SK-N-SH (cell line): Measurements from ENCODE around the gene IL1R2. TPM values are rescaled to one million over a fixed set of nuclear protein-coding genes. Genes with fewer than 3 reads are reported as not detected.

Experiments used
- CTCF ChIA-PET: fragments of 300-600, 350-600 bp; formaldehyde crosslinking; extraction: SDS; loops from one replicate; lab custom pipeline; 2021; lab: Yijun Ruan, JAX
- POLR2A ChIA-PET: fragments of 350-600 bp; sonication (Branson Sonifier 250); formaldehyde crosslinking; extraction: SDS; loops from one replicate; lab custom pipeline; 2020; ENCODE audit warnings: antibody characterized with exemption, inconsistent platforms; lab: Yijun Ruan, JAX
- DNase-seq: peaks from one replicate; pipeline ENCODE4 v3.0.0; 2012
- H2AFZ ChIP-seq: fragments of 200-600 bp; sonication (generic); 2 replicates; pipeline ENCODE4 v1.8.1; 2016; ENCODE audit warnings: antibody characterized with exemption, mild to moderate bottlenecking, low read depth
- H3F3A ChIP-seq: fragments of 200-600 bp; sonication (generic); replicated peaks from 2 replicates; pipeline ENCODE3; 2016; ENCODE audit warnings: antibody characterized with exemption, mild to moderate bottlenecking; ENCODE audit not compliant: insufficient read depth
- H3K27ac ChIP-seq, 2 experiments: fragments of 200-500 bp in 1 of 2; fragments of 200-600 bp in 1 of 2; sonication (Bioruptor generic) in 1 of 2; sonication (generic), shearing (Covaris generic) in 1 of 2; 2 replicates each; pipeline versions ENCODE4 v1.5.1 to v1.6.1; 2014 to 2016; ENCODE audit warnings: low read depth in 2 of 2, inconsistent platforms in 1 of 2, low read length in 1 of 2, mild to moderate bottlenecking in 1 of 2, mixed read lengths in 1 of 2
- H3K27me3 ChIP-seq: fragments of 200-600 bp; sonication (generic), shearing (Covaris generic); 2 replicates; pipeline ENCODE4 v1.6.1; 2016; ENCODE audit warnings: mixed run types; ENCODE audit not compliant: insufficient read depth
- H3K36me3 ChIP-seq, 2 experiments: fragments of 200-500 bp in 1 of 2; fragments of 200-600 bp in 1 of 2; sonication (Bioruptor generic) in 1 of 2; sonication (generic) in 1 of 2; replicated peaks in 1 of 2; 2 replicates each; pipeline versions ENCODE3 to v1.5.1; 2014 to 2016; ENCODE audit warnings: low read length in 1 of 2, mild to moderate bottlenecking in 1 of 2; ENCODE audit not compliant: insufficient read depth in 2 of 2, control insufficient read depth in 1 of 2
- H3K4me1 ChIP-seq, 2 experiments: fragments of 200-500 bp in 1 of 2; fragments of 200-600 bp in 1 of 2; sonication (Bioruptor generic) in 1 of 2; sonication (generic), shearing (Covaris generic) in 1 of 2; 2 replicates each; pipeline versions ENCODE4 v1.5.1 to v1.6.1; 2014 to 2016; ENCODE audit warnings: low read depth in 1 of 2, low read length in 1 of 2, mixed run types in 1 of 2; ENCODE audit not compliant: insufficient read depth in 2 of 2, control insufficient read depth in 1 of 2
- H3K4me2 ChIP-seq: fragments of 200-600 bp; sonication (generic), shearing (Covaris generic); 2 replicates; pipeline ENCODE4 v1.6.1; 2017; ENCODE audit warnings: mixed run types
- H3K4me3 ChIP-seq, 2 experiments: fragments of 200-500 bp in 1 of 2; fragments of 200-600 bp in 1 of 2; sonication (Bioruptor generic) in 1 of 2; sonication (generic), shearing (Covaris generic) in 1 of 2; 2 replicates each; pipeline versions ENCODE4 v1.5.1 to v1.8.1; 2014 to 2016; ENCODE audit warnings: low read depth in 2 of 2, inconsistent platforms in 1 of 2, low read length in 1 of 2, mild to moderate bottlenecking in 1 of 2, mixed read lengths in 1 of 2, moderate library complexity in 1 of 2
- H3K79me2 ChIP-seq: fragments of 200-600 bp; sonication (generic); 2 replicates; pipeline ENCODE4 v1.8.1; 2017; ENCODE audit warnings: mild to moderate bottlenecking; ENCODE audit not compliant: insufficient read depth
- H3K9ac ChIP-seq: fragments of 200-600 bp; sonication (generic); 2 replicates; pipeline ENCODE4 v1.6.1; 2017; ENCODE audit warnings: mixed run types
- H3K9me2 ChIP-seq: fragments of 200-600 bp; sonication (generic); 2 replicates; pipeline ENCODE4 v1.6.1; 2017; ENCODE audit warnings: mixed run types
- H3K9me3 ChIP-seq: fragments of 200-600 bp; sonication (generic); 2 replicates; pipeline ENCODE4 v1.6.1; 2017; ENCODE audit warnings: mixed run types, mild to moderate bottlenecking, moderate library complexity
- H4K20me1 ChIP-seq: fragments of 200-600 bp; sonication (generic); 2 replicates; pipeline ENCODE4 v1.6.1; 2017; ENCODE audit warnings: mild to moderate bottlenecking, mixed run types; ENCODE audit not compliant: insufficient read depth
- EZH2phosphoT487 ChIP-seq: fragments of 200-600 bp; sonication (generic); IDR thresholded peaks from 2 replicates; pipeline ENCODE4 v1.6.1; 2017; ENCODE audit warnings: low read depth, mixed run types, mild to moderate bottlenecking, antibody characterized with exemption, moderate library complexity, borderline replicate concordance
- FOXM1 ChIP-seq: IDR thresholded peaks from 2 replicates; pipeline ENCODE4 v1.4.0; 2012; ENCODE audit warnings: low read depth, mild to moderate bottlenecking
- MXI1 ChIP-seq: IDR thresholded peaks from 2 replicates; pipeline ENCODE4 v1.6.1; 2012; ENCODE audit warnings: mild to moderate bottlenecking, low read depth, low read length, improper control_type of control experiment
- NRF1 ChIP-seq: IDR thresholded peaks from 2 replicates; pipeline ENCODE4 v1.6.1; 2012; ENCODE audit warnings: low read depth, mild to moderate bottlenecking, low read length
- RAD21 ChIP-seq: IDR thresholded peaks from 2 replicates; pipeline ENCODE4 v1.6.1; 2012; ENCODE audit warnings: mild to moderate bottlenecking, low read length
- TEAD4 ChIP-seq: IDR thresholded peaks from 2 replicates; pipeline ENCODE4 v1.4.0; 2012; ENCODE audit warnings: mild to moderate bottlenecking, borderline replicate concordance; ENCODE audit not compliant: insufficient read depth
- YY1 ChIP-seq: IDR thresholded peaks from 2 replicates; pipeline ENCODE4 v1.4.0; 2012; ENCODE audit warnings: low read depth, mild to moderate bottlenecking
- WGBS: methylation state at CpG from one replicate; pipeline ENCODE4 v1.1.6; 2017; ENCODE audit warnings: low lambda C conversion rate; 5-methylcytosine and 5-hydroxymethylcytosine counted together
- polyA plus RNA-seq, 3 experiments: library from polyadenylated mRNA; depleted of rRNA; stranded (reverse); fragments of >200 nt; gene quantifications; 2 replicates each; pipeline ENCODE4 v1.2.3, GENCODE V29; 2012
- TF ChIP-seq, protein P1 (sequence below): IDR thresholded peaks from 2 replicates; pipeline ENCODE4; 2012
- TF ChIP-seq, protein P2 (sequence below): IDR thresholded peaks from 2 replicates; pipeline ENCODE4 v1.6.1; 2012; ENCODE audit warnings: mild to moderate bottlenecking, low read depth, low read length, moderate library complexity

Gene IL1R2
- polyA plus RNA-seq, 1 of the 3 experiments (the other 2 are of a cell fraction), result 0.16 TPM

DNA sequence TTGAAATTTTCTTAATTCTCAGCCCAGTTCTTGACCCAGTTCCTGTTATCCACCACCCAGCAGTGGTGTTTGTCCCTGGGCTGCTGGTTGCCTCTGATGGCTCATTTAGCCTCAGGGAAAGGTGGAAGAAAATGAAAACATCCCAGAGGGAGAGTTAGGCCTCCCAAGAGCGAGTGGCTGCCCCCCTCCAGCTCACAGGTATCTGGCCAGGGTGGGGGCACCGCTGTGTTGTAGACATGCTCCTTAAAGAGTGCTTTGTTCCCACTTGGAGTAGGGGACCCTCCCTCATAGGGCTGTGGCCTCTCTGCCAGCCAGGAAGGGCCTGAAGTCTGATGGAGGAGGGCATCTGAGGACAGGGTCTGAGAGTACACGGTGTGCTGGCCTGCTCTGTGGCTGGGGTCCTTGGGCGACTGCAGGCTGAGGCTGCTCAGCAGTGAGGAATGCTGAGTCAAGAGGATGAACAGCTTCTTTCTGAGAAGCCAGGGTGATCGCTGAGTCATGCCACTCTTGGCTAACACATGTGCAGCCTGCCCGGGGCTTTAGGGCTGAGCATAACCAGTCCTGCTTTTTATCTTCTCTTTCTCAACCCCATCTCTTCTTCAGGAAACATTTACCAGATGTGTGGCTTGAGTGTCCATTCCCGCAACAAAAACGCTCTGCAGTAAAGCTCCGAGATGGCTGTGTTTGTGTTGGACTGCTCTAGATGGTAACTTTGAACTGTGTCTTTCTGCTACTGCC is 72.3 kb downstream of the IL1R2 start (continued):
- TF ChIP-seq, protein P1, sequence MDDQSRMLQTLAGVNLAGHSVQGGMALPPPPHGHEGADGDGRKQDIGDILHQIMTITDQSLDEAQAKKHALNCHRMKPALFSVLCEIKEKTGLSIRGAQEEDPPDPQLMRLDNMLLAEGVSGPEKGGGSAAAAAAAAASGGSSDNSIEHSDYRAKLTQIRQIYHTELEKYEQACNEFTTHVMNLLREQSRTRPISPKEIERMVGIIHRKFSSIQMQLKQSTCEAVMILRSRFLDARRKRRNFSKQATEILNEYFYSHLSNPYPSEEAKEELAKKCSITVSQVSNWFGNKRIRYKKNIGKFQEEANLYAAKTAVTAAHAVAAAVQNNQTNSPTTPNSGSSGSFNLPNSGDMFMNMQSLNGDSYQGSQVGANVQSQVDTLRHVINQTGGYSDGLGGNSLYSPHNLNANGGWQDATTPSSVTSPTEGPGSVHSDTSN, result peak; percentile 93
- peak; percentile 82 for TF ChIP-seq TEAD4
- TF ChIP-seq, all 33 proteins: peak for 20

DNA sequence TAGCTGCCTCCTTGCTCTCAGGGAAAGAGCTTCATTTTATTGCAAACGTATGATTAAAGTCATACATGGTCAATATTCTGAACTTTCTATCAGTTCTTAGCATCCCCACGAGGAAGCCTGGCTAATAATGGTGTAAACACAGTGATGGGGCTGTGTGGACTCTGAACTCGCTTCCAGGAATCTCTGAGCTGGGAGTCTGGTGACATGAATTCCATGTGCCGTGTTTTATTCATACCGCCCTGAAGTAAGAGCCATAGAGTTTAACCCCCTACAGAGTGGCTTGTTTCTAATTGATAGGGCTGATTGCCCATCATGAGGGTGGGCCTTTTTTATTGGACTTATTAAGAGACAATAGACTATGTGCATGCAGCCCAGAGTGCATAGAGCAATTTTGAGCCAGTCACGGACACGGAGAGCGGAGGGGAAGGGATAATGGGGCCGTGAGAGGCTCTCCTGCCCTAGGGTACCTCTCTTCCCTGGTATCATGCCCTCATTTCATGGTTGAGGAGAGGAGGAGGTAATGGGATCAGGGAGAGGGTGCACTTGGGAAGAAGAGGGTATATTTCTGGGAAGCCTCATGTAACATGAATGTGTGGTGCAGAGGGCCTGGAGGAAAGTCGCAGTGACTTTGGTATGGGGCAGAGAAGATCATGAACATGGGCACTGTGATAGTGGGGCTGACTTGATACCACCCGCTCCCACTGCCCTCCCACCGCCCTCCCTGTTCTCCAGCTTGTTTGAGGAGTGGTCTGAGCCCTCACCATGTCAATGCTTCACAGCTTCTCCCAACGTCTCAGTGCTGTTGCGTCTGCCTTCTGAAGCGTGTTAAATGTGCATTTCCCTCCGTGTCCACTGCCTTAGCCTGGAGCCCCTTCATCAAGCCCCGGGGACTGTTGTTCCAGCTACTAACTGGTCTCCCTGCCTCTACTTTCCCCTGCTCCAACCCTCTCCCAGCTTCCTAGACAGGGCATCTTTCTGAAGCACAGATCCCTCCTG is 73.2 kb downstream of the IL1R2 start:
- H3K4me3 ChIP-seq, result peak overlapping the region; percentile 15 to 41; a peak in 2 of 4 replicates
- peak overlapping the region; percentile 73; the same call in 1 of the 2 replicates for H2AFZ ChIP-seq
- peak overlapping the region; percentile 68 for H3K9ac ChIP-seq
- no peaks in the 10 kb centered on the region for H3K36me3 ChIP-seq
- 69% methylated on average over 16 of the region's 17 CpGs for WGBS
- CTCF ChIA-PET, result interaction anchor here (0.9 to 2.3 kb wide), 4 partner anchors 10 to 176 kb away, joined by 3 to 10 read pairs (median 4); no protein-coding TSS in a partner anchor
- peaks cover 38% of the 10 kb centered on the region for H3F3A ChIP-seq
- H4K20me1 ChIP-seq, result no peaks in the 10 kb centered on the region
- H3K9me2 ChIP-seq, result no peaks in the 10 kb centered on the region
- H3K9me3 ChIP-seq, result no peaks in the 10 kb centered on the region
- TF ChIP-seq, protein P2, sequence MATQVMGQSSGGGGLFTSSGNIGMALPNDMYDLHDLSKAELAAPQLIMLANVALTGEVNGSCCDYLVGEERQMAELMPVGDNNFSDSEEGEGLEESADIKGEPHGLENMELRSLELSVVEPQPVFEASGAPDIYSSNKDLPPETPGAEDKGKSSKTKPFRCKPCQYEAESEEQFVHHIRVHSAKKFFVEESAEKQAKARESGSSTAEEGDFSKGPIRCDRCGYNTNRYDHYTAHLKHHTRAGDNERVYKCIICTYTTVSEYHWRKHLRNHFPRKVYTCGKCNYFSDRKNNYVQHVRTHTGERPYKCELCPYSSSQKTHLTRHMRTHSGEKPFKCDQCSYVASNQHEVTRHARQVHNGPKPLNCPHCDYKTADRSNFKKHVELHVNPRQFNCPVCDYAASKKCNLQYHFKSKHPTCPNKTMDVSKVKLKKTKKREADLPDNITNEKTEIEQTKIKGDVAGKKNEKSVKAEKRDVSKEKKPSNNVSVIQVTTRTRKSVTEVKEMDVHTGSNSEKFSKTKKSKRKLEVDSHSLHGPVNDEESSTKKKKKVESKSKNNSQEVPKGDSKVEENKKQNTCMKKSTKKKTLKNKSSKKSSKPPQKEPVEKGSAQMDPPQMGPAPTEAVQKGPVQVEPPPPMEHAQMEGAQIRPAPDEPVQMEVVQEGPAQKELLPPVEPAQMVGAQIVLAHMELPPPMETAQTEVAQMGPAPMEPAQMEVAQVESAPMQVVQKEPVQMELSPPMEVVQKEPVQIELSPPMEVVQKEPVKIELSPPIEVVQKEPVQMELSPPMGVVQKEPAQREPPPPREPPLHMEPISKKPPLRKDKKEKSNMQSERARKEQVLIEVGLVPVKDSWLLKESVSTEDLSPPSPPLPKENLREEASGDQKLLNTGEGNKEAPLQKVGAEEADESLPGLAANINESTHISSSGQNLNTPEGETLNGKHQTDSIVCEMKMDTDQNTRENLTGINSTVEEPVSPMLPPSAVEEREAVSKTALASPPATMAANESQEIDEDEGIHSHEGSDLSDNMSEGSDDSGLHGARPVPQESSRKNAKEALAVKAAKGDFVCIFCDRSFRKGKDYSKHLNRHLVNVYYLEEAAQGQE, result no peak
- TF ChIP-seq NRF1 (no peak), MXI1 (no peak), RAD21 (no peak), YY1 (no peak), FOXM1 (peak; percentile 22; the same call in 1 of the 2 replicates), EZH2phosphoT487 (no peak)
- TF ChIP-seq, all 33 proteins: peak for 1
- DNase-seq, result peak; percentile 42
- Histone ChIP-seq H3K4me1 (peaks cover 32 to 37% of the 10 kb centered on the region in 2 experiments), H3K27ac (peak overlapping the region; percentile 88 to 99), H3K4me2 (peak overlapping the region; percentile 75), H3K27me3 (no peaks in the 10 kb centered on the region), H3K79me2 (no peaks in the 10 kb centered on the region)
- POLR2A ChIA-PET, result interaction anchor here (1.3 kb wide), 1 partner anchor 14 kb away, joined by 4 read pairs; no protein-coding TSS in a partner anchor
